Neuron (in vitro differentiated cells): ENCODE results near the gene C8A.

Source experiments
- H2AFZ ChIP-seq: one replicate; pipeline ENCODE4 v1.6.1; 2013; ENCODE audit warnings: low read depth, mild to moderate bottlenecking, inconsistent platforms, low read length, moderate library complexity
- H3K27me3 ChIP-seq: one replicate; pipeline ENCODE4 v1.6.1; 2013; ENCODE audit warnings: low read length; ENCODE audit not compliant: insufficient read depth
- H3K36me3 ChIP-seq: one replicate; pipeline ENCODE4 v1.6.1; 2013; ENCODE audit warnings: low read length; ENCODE audit not compliant: insufficient read depth
- H3K4me1 ChIP-seq: one replicate; pipeline ENCODE4 v1.6.1; 2013; ENCODE audit warnings: low read length; ENCODE audit not compliant: insufficient read depth
- H3K4me3 ChIP-seq: 2 replicates; pipeline ENCODE4 v1.5.1; 2013; ENCODE audit warnings: mild to moderate bottlenecking, low read length, moderate library complexity
- H3K9me3 ChIP-seq: one replicate; pipeline ENCODE4 v1.6.1; 2013; ENCODE audit warnings: low read length

Gene C8A

DNA sequence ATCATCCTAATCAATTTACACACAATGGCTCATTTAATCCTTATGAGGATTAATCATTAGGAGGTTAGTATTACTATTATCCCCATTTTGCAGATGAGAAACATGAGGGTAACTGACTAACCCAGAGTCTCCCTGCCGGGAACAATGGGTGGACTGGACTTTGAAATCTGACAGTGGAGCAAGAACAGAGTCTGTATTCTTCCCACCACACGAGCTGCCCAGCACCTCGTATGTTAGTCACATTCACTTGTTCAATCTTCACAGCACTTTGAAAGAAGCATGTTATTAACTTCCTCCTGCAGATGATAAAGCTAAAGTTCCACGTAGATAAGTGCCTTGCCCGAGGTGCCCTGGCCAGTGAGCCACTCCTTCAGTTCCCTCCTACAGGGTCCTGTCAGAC lies 98.8 kb downstream of the C8A start:
- no peak overlapping the region for H2AFZ ChIP-seq
- no peak overlapping the region for H3K4me3 ChIP-seq
- no peaks in the 10 kb centered on the region for H3K4me1 ChIP-seq
- H3K9me3 ChIP-seq, result no peaks in the 10 kb centered on the region
- H3K36me3 ChIP-seq, result no peaks in the 10 kb centered on the region
- peaks cover 6% of the 10 kb centered on the region for H3K27me3 ChIP-seq

DNA sequence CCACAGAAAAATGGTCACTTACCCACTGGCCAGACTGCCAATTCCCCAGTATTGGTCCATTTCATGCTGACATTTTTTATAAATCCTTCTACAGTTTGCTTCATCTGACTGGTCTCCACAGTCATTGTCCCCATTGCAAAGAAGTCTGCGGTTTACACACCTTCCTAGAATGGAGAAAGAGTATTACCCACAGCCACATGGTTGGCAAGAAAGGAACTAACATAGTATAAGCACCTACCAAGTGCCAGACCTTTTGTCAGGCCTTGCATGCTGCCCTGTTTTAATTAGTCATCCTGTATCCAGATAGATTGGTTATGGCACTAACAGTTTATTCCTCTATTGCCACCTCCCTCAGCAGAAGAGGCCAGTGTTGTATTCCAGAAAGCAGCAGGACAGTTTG lies 100.1 kb downstream of the C8A start:
- Histone ChIP-seq H2AFZ (no peak overlapping the region), H3K4me3 (no peak overlapping the region), H3K9me3 (no peaks in the 10 kb centered on the region), H3K36me3 (no peaks in the 10 kb centered on the region), H3K4me1 (no peaks in the 10 kb centered on the region), H3K27me3 (peaks cover 6% of the 10 kb centered on the region)

GRCh38 chr1:56957931-56958330 lies 103.3 kb downstream of the C8A start:
- Histone ChIP-seq H3K27me3 (no peaks in the 10 kb centered on the region), H3K4me3 (no peak overlapping the region), H3K36me3 (no peaks in the 10 kb centered on the region), H3K4me1 (no peaks in the 10 kb centered on the region), H3K9me3 (no peaks in the 10 kb centered on the region), H2AFZ (no peak overlapping the region)

DNA sequence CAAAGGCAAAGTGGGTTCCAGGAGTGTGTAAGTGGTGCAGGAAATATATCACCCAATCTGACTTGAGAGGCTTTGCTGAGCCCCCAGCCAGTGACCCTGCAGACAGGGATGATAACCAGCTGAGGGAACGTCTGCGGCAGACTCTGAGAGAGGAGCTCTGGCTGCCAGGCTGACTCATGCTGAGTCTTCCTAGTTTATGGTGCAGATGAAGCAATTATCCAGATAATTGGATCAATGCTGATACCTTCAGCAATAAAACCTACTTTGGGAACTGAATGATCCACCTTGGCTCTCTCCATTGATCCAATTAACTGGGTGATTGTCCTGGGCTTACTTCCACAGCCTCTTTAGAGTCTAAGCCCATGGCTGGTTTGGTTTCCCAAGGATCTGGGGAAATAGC lies 103.9 kb downstream of the C8A start:
- Histone ChIP-seq H3K4me1 (no peaks in the 10 kb centered on the region), H3K9me3 (no peaks in the 10 kb centered on the region), H3K36me3 (no peaks in the 10 kb centered on the region), H2AFZ (no peak overlapping the region), H3K27me3 (no peaks in the 10 kb centered on the region), H3K4me3 (no peak overlapping the region)

GRCh38 chr1:56961426-56961825 lies 106.8 kb downstream of the C8A start:
- Histone ChIP-seq H3K4me1 (peaks cover 7% of the 10 kb centered on the region), H3K27me3 (no peaks in the 10 kb centered on the region), H3K4me3 (no peak overlapping the region), H2AFZ (no peak overlapping the region), H3K9me3 (no peaks in the 10 kb centered on the region), H3K36me3 (no peaks in the 10 kb centered on the region)

DNA sequence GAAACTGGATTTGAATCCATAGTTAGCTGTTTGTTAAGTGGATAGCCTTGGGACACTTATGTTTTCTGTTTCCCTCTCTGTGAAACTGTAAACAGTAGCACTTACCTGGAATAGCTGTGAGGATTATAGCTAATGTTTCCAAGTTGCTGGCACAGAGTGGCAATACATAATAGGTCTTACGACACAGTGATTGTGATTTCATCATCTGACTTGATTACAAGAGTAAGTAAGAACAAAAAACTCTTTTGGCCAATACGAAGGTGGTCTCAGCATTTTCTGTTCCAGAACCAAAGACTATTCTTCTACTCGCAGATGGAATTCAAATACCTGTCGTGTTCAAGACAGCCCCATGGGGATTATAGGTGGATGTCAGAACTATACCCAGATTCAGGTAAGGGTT lies 109.1 kb downstream of the C8A start:
- H3K9me3 ChIP-seq, result no peaks in the 10 kb centered on the region
- H2AFZ ChIP-seq, result no peak overlapping the region
- no peak overlapping the region for H3K4me3 ChIP-seq
- no peaks in the 10 kb centered on the region for H3K36me3 ChIP-seq
- H3K27me3 ChIP-seq, result no peaks in the 10 kb centered on the region
- H3K4me1 ChIP-seq, result peaks cover 7% of the 10 kb centered on the region

GRCh38 chr1:56964349-56965017 lies 109.9 kb downstream of the C8A start:
- no peak overlapping the region for H2AFZ ChIP-seq
- H3K9me3 ChIP-seq, result no peaks in the 10 kb centered on the region
- peaks cover 7% of the 10 kb centered on the region for H3K4me1 ChIP-seq
- H3K36me3 ChIP-seq, result no peaks in the 10 kb centered on the region
- no peaks in the 10 kb centered on the region for H3K27me3 ChIP-seq
- no peak overlapping the region for H3K4me3 ChIP-seq

DNA sequence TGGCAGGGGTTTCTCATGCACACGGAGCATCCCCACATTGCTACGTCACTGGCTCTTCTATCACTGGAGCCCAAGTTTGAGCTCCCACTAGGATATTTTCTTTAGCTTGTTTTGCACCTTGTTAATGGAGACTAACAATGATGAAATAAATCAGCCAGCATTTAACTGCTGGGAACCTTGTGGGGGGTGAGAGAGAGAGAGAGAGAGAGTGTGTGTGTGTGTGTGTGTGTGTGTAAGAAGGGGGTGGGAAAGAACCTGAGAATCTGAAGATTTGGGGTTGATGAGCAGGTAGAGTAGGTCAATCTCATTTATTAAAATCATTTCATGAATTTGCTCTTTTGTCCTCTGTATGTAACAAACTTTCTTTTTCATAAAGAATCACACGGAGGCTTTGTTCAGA lies 110.6 kb downstream of the C8A start:
- no peaks in the 10 kb centered on the region for H3K27me3 ChIP-seq
- no peak overlapping the region for H2AFZ ChIP-seq

GRCh38 chr1:56965916-56966697 lies 111.5 kb downstream of the C8A start, which contains the start of gene C8B:
TSS of gene C8B (minus strand) at chr1:56966015. CDS start at chr1:56965948, 67 bp downstream.
- Histone ChIP-seq H3K36me3 (no peaks in the 10 kb centered on the region), H3K9me3 (no peaks in the 10 kb centered on the region), H3K27me3 (no peaks in the 10 kb centered on the region), H3K4me3 (no peak within 1 kb of the TSS), H2AFZ (no peak within 1 kb of the TSS), H3K4me1 (peaks cover 7% of the 10 kb centered on the region)

More for the DNA sequence above, 110.6 kb downstream of the C8A start:
- H3K4me3 ChIP-seq, result no peak overlapping the region
- peaks cover 7% of the 10 kb centered on the region for H3K4me1 ChIP-seq
- H3K36me3 ChIP-seq, result no peaks in the 10 kb centered on the region
- H3K9me3 ChIP-seq, result no peaks in the 10 kb centered on the region

GRCh38 chr1:56966698-56966999 lies 112.1 kb downstream of the C8A start:
- no peaks in the 10 kb centered on the region for H3K27me3 ChIP-seq
- H3K4me3 ChIP-seq, result no peak overlapping the region
- H2AFZ ChIP-seq, result no peak overlapping the region

GRCh38 chr1:56967355-56967754 lies 112.8 kb downstream of the C8A start:
- no peaks in the 10 kb centered on the region for H3K9me3 ChIP-seq
- no peak overlapping the region for H3K4me3 ChIP-seq
- H2AFZ ChIP-seq, result no peak overlapping the region
- H3K36me3 ChIP-seq, result no peaks in the 10 kb centered on the region
- peaks cover 7% of the 10 kb centered on the region for H3K4me1 ChIP-seq
- H3K27me3 ChIP-seq, result no peaks in the 10 kb centered on the region

More at GRCh38 chr1:56966698-56966999, 112.1 kb downstream of the C8A start:
- no peaks in the 10 kb centered on the region for H3K36me3 ChIP-seq
- peaks cover 7% of the 10 kb centered on the region for H3K4me1 ChIP-seq
- H3K9me3 ChIP-seq, result no peaks in the 10 kb centered on the region
